ENCODE data around the gene UNK.
"Not testable (repeated sequence)": the region's sequence is repeated elsewhere in the genome, so short reads cannot be mapped to it uniquely, and the experiment has no call there.

- not testable (repeated sequence) for TF ChIP-seq CTCF (IDR thresholded peaks at IDR 0.05; ENCODE audit: poor library complexity); EZH2phosphoT487 (IDR thresholded peaks at IDR 0.05; ENCODE audit: low read depth, severe bottlenecking, unreplicated experiment); EZH2 (IDR thresholded peaks at IDR 0.05; ENCODE audit: borderline replicate concordance)
These were observed 67.0 kb downstream of the UNK start for GRCh38 chr17:75851693-75851991.
